Esophagus muscularis mucosa (tissue), 4 donors: ENCODE measurements around the gene ZNF101.

Source experiments
- CTCF ChIP-seq, 3 experiments: fragments of 200-600 bp in 2 of 3; fragments of 450-650 bp in 1 of 3; sonication (generic) in 2 of 3; IDR thresholded peaks; one replicate each; pipeline ENCODE4 v1.5.1; 2017 to 2019; ENCODE audit warnings: antibody characterized with exemption in 3 of 3, mild to moderate bottlenecking in 2 of 3, moderate library complexity in 1 of 3
- EP300 ChIP-seq: sonication (generic); formaldehyde crosslinking; IDR thresholded peaks from one replicate; pipeline ENCODE4 v1.6.1; 2017; ENCODE audit warnings: antibody characterized with exemption
- POLR2A ChIP-seq: fragments of 450-650 bp; IDR thresholded peaks from one replicate; pipeline ENCODE4 v1.6.1; 2017; ENCODE audit warnings: antibody characterized with exemption, moderate library complexity, mild to moderate bottlenecking, low read depth

DNA sequence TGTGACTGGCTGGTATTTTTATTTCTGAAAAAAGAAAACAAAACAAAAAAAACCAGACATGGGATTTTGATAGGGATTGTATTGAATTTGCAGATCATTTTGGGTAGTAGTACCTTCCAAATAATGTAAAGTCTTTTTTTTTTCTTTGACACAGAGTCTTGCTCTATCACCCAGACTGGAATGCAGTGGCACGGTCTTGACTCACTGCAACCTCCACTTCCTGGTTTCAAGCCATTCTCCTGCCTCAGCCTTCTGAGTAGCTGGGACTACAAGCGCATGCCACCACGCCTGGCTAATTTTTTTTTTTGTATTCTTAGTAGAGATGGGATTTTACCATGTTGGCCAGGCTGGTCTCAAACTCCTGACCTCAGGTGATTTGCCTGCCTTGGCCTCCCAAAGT, 4.2 kb downstream of the ZNF101 start:
- TF ChIP-seq CTCF (IDR thresholded peaks at IDR 0.05): no peak
- no peak for TF ChIP-seq POLR2A
- no peak for TF ChIP-seq EP300
